HG03175 (cell line): Measurements from ENCODE around the gene BACH2.
"Not testable (repeated sequence)": the region's sequence is repeated elsewhere in the genome, so short reads cannot be mapped to it uniquely, and the experiment has no call there.

ENCODE experiments used
- ATAC-seq: cut with Tn5 transposase; IDR thresholded peaks from one replicate; pipeline ENCODE4 v1.9.1; 2021; ENCODE audit warnings: mild to moderate bottlenecking, moderate library complexity; ENCODE audit not compliant: unreplicated experiment

The BACH2 gene

GRCh38 chr6:90282265-90282664, 14.4 kb downstream of the BACH2 start:
- ATAC-seq: not testable (repeated sequence)

GRCh38 chr6:90278129-90278528, 18.5 kb downstream of the BACH2 start:
- ATAC-seq: no peak

GRCh38 chr6:90277302-90278011, 19.2 kb downstream of the BACH2 start:
- no peak for ATAC-seq

- ATAC-seq: no peak
Observed at GRCh38 chr6:90274451-90275030, 22.1 kb downstream of the BACH2 start.

- ATAC-seq: no peak
Observed at GRCh38 chr6:90273863-90274262, 22.8 kb downstream of the BACH2 start.

GRCh38 chr6:90272895-90273294, 23.7 kb downstream of the BACH2 start:
- no peak for ATAC-seq

- ATAC-seq: no peak
Observed at GRCh38 chr6:90271831-90272230, 24.8 kb downstream of the BACH2 start.

- no peak for ATAC-seq
Observed at GRCh38 chr6:90269334-90269733, 27.3 kb downstream of the BACH2 start.

- no peak for ATAC-seq
Observed at GRCh38 chr6:90268178-90268577, 28.5 kb downstream of the BACH2 start.

GRCh38 chr6:90266905-90267621, 29.6 kb downstream of the BACH2 start:
- no peak for ATAC-seq

GRCh38 chr6:90264561-90264960, 32.1 kb downstream of the BACH2 start:
- no peak for ATAC-seq

GRCh38 chr6:90263633-90264032, 33.0 kb downstream of the BACH2 start:
- no peak for ATAC-seq

- ATAC-seq: no peak
Observed at GRCh38 chr6:90261801-90262200, 34.8 kb downstream of the BACH2 start.

- no peak for ATAC-seq
Observed at GRCh38 chr6:90257486-90257738, 39.2 kb downstream of the BACH2 start.

GRCh38 chr6:90256698-90257485, 39.8 kb downstream of the BACH2 start:
- ATAC-seq: no peak

GRCh38 chr6:90253631-90254030, 43.0 kb downstream of the BACH2 start:
- no peak for ATAC-seq

GRCh38 chr6:90251295-90251992, 45.2 kb downstream of the BACH2 start:
- peak; percentile 90 for ATAC-seq

- ATAC-seq: no peak
Observed at GRCh38 chr6:90250405-90250804, 46.2 kb downstream of the BACH2 start.

- no peak for ATAC-seq
Observed at GRCh38 chr6:90249458-90249857, 47.2 kb downstream of the BACH2 start.

- ATAC-seq: no peak
Observed at GRCh38 chr6:90249034-90249433, 47.6 kb downstream of the BACH2 start.

GRCh38 chr6:90247262-90247661, 49.4 kb downstream of the BACH2 start:
- ATAC-seq: no peak
